ENCODE results near the gene SLC7A8. TPM values are rescaled to one million over a fixed set of nuclear protein-coding genes. Genes with fewer than 3 reads are reported as not detected.

The SLC7A8 gene
- total and polyA plus RNA-seq, 10 of the 15 experiments (the other 5 are each of a cell fraction or from before 2014, with no cell fraction given): 0.06 to 0.28 (median 0.21) TPM; not detected in 7

DNA sequence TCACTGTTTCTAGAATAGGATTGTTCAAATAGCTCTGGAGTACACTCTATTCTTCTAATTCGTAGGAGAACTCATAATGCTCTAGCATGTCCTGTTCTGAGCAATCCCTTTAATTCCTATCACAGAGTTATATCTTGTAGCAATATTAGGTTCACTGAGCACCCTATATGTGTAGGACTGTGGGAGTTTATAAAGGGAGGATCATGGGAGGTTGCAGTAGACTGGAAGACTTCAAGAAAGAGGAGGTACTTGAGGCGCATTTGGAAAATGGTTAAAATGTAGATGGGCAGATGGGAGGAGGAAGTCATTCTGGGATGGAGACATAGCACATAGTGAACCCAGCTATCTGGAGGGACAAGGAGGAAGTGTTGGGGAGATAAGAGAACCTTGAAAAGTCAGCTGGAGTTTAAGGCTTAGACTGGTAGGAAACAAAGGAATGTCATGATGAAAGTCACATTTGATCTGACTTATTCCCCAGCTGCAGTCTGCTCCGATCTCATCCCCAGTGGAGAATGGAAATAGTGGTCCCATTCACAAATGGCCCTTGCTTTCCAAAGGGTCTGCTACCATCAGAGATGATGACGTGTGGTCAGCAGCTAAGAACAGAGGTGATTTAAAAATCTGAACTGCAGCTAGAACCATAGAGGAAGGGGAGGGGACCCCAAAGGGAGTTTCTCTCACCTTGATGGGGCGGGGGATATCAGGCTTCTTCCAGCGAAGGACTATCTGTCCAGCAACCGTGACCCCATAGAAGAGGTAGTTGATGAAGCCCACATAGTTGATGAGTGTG, 54.3 kb downstream of the SLC7A8 start:
- in situ Hi-C loops (cut with MboI): loop anchor here (10.0 kb wide), 1 partner anchor 56 kb away; the partner anchor contains the start of gene SLC7A8
- ChIA-PET CTCF (interaction anchor here (1.4 to 2.8 kb wide), 4 partner anchors 8 to 60 kb away, joined by 3 to 24 read pairs (median 4); no protein-coding TSS in a partner anchor), RAD21 (ENCODE audit: unreplicated experiment) (no interaction called here), SMC1A (ENCODE audit: uncharacterized antibody, unreplicated experiment) (interaction anchor here (1.2 to 2.0 kb wide), 2 partner anchors 8 to 251 kb away, joined by 3 to 10 read pairs; no protein-coding TSS in a partner anchor), POLR2A (no interaction called here)
- no peaks in the 10 kb centered on the region for H3K79me2 ChIP-seq (ENCODE audit: control insufficient read depth, insufficient read depth, low read length)
- no peak overlapping the region for H3K4me3 ChIP-seq
- no peak overlapping the region for H3K4me2 ChIP-seq (ENCODE audit: control insufficient read depth, insufficient read depth)
- ATAC-seq (no peak), FAIRE-seq (no peak), DNase-seq (ENCODE audit: low read depth, low spot score) (no peak)
- TF ChIP-seq ZZZ3 (IDR thresholded peaks at IDR 0.05; ENCODE audit: control insufficient read depth, insufficient read length, low read depth) (no peak), SUPT20H (IDR thresholded peaks at IDR 0.05; ENCODE audit: borderline replicate concordance, control insufficient read depth, low read depth, low read length) (no peak)
- H3K9ac ChIP-seq (ENCODE audit: control insufficient read depth, insufficient read depth, low read length): no peak overlapping the region
- no peaks in the 10 kb centered on the region for H3K4me1 ChIP-seq (ENCODE audit: control insufficient read depth, insufficient read depth, low read length)
- intact Hi-C loops (cut with micrococcal nuclease; ENCODE audit: unreplicated experiment): no loop called here
- 69% methylated on average over 7 of the region's 7 CpGs for WGBS (ENCODE audit: insufficient coverage, insufficient replicate concordance, low lambda C conversion rate, missing lambda C conversion rate)
- H3K27me3 ChIP-seq (replicated peaks in 1 of 2; ENCODE audit: control insufficient read depth in 2 of 2, insufficient read depth in 2 of 2, low read length in 1 of 2): no peaks in the 10 kb centered on the region; a peak in 2 of 4 replicates
- H2AFZ ChIP-seq (ENCODE audit: control insufficient read depth, low read depth, low read length): no peak overlapping the region
- no peaks in the 10 kb centered on the region for H4K20me1 ChIP-seq (ENCODE audit: control insufficient read depth, insufficient read depth)
- BruUV-seq (replicated peaks): no TSS peak
- H3K36me3 ChIP-seq (ENCODE audit: control insufficient read depth in 2 of 2, insufficient read depth in 2 of 2, low read length in 1 of 2): no peaks in the 10 kb centered on the region
- no peaks in the 10 kb centered on the region for H3K9me3 ChIP-seq (replicated peaks; ENCODE audit: control insufficient read depth, insufficient read depth, low read length)
- no peak overlapping the region for H3K27ac ChIP-seq (ENCODE audit: control insufficient read depth, insufficient read depth)

DNA sequence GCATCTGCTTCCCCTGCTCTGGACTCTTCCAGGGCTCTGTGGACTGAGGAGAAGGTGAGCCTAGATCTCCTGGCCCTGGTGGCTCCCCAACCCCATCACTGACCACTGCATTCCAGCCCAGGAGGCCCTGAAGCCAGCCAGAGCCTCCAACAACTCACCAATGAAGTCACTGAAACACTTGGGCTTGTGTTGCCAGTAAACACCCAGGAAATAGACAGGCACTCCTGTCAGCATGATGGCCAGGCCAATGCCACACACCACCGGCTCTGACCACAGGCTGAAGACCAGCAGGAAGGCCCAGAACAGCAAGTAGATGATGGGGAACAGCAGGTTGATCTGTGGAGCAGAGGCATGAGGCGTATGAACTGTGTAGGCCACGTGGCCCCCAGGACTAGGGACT, 55.6 kb downstream of the SLC7A8 start:
- Histone ChIP-seq H3K79me2 (ENCODE audit: control insufficient read depth, insufficient read depth, low read length) (no peaks in the 10 kb centered on the region), H3K9ac (ENCODE audit: control insufficient read depth, insufficient read depth, low read length) (no peak overlapping the region), H3K27me3 (replicated peaks in 1 of 2; ENCODE audit: control insufficient read depth in 2 of 2, insufficient read depth in 2 of 2, low read length in 1 of 2) (no peaks in the 10 kb centered on the region; a peak in 3 of 4 replicates), H3K4me1 (ENCODE audit: control insufficient read depth, insufficient read depth, low read length) (no peaks in the 10 kb centered on the region), H3K9me3 (replicated peaks; ENCODE audit: control insufficient read depth, insufficient read depth, low read length) (no peaks in the 10 kb centered on the region), H2AFZ (ENCODE audit: control insufficient read depth, low read depth, low read length) (no peak overlapping the region), H3K36me3 (ENCODE audit: control insufficient read depth in 2 of 2, insufficient read depth in 2 of 2, low read length in 1 of 2) (no peaks in the 10 kb centered on the region), H3K4me3 (no peak overlapping the region), H3K4me2 (ENCODE audit: control insufficient read depth, insufficient read depth) (no peak overlapping the region), H3K27ac (ENCODE audit: control insufficient read depth, insufficient read depth) (no peak overlapping the region), H4K20me1 (ENCODE audit: control insufficient read depth, insufficient read depth) (no peaks in the 10 kb centered on the region)
- ChIA-PET CTCF (no interaction called here), SMC1A (ENCODE audit: uncharacterized antibody, unreplicated experiment) (no interaction called here), RAD21 (ENCODE audit: unreplicated experiment) (no interaction called here), POLR2A (no interaction called here)
- TF ChIP-seq SREBF1 (IDR thresholded peaks at IDR 0.05; ENCODE audit: low read length) (no peak), PML (IDR thresholded peaks at IDR 0.05; ENCODE audit: low read length) (no peak), SMC3 (IDR thresholded peaks at IDR 0.05; ENCODE audit: borderline replicate concordance, low read length) (no peak), RBBP5 (conservative IDR thresholded peaks at IDR 0.05) (no peak), CEBPB (IDR thresholded peaks at IDR 0.05; ENCODE audit: borderline replicate concordance in 1 of 2, low read depth in 2 of 2, low read length in 2 of 2) (no peak), IRF4 (IDR thresholded peaks at IDR 0.05; ENCODE audit: low read depth, low read length) (no peak), SP1 (IDR thresholded peaks at IDR 0.05; ENCODE audit: low read depth, low read length) (no peak)
- TF ChIP-seq, protein P1, sequence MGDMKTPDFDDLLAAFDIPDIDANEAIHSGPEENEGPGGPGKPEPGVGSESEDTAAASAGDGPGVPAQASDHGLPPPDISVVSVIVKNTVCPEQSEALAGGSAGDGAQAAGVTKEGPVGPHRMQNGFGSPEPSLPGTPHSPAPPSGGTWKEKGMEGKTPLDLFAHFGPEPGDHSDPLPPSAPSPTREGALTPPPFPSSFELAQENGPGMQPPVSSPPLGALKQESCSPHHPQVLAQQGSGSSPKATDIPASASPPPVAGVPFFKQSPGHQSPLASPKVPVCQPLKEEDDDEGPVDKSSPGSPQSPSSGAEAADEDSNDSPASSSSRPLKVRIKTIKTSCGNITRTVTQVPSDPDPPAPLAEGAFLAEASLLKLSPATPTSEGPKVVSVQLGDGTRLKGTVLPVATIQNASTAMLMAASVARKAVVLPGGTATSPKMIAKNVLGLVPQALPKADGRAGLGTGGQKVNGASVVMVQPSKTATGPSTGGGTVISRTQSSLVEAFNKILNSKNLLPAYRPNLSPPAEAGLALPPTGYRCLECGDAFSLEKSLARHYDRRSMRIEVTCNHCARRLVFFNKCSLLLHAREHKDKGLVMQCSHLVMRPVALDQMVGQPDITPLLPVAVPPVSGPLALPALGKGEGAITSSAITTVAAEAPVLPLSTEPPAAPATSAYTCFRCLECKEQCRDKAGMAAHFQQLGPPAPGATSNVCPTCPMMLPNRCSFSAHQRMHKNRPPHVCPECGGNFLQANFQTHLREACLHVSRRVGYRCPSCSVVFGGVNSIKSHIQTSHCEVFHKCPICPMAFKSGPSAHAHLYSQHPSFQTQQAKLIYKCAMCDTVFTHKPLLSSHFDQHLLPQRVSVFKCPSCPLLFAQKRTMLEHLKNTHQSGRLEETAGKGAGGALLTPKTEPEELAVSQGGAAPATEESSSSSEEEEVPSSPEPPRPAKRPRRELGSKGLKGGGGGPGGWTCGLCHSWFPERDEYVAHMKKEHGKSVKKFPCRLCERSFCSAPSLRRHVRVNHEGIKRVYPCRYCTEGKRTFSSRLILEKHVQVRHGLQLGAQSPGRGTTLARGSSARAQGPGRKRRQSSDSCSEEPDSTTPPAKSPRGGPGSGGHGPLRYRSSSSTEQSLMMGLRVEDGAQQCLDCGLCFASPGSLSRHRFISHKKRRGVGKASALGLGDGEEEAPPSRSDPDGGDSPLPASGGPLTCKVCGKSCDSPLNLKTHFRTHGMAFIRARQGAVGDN (IDR thresholded peaks at IDR 0.05): no peak
- TF ChIP-seq, protein P2, sequence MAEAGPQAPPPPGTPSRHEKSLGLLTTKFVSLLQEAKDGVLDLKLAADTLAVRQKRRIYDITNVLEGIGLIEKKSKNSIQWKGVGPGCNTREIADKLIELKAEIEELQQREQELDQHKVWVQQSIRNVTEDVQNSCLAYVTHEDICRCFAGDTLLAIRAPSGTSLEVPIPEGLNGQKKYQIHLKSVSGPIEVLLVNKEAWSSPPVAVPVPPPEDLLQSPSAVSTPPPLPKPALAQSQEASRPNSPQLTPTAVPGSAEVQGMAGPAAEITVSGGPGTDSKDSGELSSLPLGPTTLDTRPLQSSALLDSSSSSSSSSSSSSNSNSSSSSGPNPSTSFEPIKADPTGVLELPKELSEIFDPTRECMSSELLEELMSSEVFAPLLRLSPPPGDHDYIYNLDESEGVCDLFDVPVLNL (IDR thresholded peaks at IDR 0.05; ENCODE audit: low read depth, low read length): no peak
- 24% methylated on average over 3 of the region's 3 CpGs for WGBS (ENCODE audit: insufficient coverage, insufficient replicate concordance, low lambda C conversion rate, missing lambda C conversion rate)
- in situ Hi-C loops (cut with MboI) (loop anchor here (10.0 kb wide), 1 partner anchor 57 kb away; the partner anchor contains the start of gene SLC7A8), intact Hi-C loops (cut with micrococcal nuclease; ENCODE audit: unreplicated experiment) (no loop called here)
- DNase-seq (ENCODE audit: low read depth, low spot score) (no peak), FAIRE-seq (no peak), ATAC-seq (no peak)
- no TSS peak for BruUV-seq (replicated peaks)

Measured in GM12878 (cell line).